ENCODE data around the gene ZMIZ1.

ZMIZ1 gene

DNA sequence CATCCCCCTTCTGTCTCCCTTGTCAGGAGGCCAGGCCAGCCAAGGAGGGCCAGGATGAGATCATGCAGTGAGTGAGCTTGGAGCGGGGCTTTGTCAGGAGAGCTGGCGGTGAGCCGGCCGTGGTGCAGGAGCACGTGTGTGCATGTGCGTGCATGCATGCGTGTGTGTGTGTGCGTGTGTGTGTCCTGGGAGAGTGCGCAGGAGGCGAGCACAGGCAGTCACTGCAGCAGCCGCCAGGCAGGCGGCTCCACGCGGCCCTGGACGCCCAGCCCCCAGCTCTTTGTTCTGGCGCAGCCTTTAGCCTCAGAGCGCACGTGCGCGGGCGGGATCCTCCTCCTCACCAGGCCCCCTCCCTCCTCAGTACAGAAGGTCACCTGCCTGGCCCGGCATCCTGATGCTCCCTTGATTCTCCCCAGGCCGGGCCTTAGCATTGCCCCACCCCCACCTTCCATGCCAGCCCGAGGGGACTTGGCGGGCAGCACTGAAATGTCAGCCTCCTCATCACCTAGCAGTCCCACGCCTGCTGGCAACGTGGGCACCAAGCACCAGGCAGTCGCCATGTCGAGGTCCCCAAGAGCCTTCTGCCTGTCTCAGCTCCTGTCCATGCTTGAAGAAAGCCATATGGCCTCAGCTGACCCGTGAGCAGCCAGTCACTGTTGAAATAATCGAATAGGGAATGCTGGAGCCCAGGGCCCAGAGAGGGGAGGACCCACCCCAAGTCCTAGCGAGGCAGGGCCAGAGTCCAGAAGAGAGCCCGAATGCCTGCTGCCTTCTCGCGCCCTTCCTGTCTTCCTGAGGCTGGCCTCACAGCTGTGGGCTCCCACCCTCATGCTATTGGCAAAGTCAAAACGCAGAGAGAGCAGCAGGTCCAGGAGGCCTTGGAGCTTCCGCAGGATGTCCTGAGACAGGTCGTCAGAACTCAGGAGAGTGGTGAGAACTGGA lies 152.6 kb downstream of the ZMIZ1 start:
- DNase-seq = no peak

DNA sequence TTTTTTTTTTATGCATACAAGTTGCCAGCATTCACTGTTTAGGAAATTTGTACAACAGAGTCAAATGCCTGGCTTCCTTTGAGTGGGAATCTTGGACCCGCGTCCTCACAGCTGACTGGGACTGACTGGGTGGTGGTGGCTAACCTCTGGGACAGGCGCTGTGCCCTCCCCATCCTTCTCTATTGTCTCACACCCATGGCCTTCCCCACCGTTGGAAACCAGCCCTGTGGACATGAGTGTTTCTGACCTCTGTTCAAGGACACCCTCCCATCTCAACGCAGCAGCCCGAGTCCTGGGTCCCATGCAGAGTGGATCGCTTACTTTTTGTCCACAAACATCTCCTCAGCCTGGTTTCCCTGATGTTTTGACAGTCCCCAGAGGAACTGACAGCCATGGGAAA lies 153.4 kb downstream of the ZMIZ1 start:
- no peak for DNase-seq

DNA sequence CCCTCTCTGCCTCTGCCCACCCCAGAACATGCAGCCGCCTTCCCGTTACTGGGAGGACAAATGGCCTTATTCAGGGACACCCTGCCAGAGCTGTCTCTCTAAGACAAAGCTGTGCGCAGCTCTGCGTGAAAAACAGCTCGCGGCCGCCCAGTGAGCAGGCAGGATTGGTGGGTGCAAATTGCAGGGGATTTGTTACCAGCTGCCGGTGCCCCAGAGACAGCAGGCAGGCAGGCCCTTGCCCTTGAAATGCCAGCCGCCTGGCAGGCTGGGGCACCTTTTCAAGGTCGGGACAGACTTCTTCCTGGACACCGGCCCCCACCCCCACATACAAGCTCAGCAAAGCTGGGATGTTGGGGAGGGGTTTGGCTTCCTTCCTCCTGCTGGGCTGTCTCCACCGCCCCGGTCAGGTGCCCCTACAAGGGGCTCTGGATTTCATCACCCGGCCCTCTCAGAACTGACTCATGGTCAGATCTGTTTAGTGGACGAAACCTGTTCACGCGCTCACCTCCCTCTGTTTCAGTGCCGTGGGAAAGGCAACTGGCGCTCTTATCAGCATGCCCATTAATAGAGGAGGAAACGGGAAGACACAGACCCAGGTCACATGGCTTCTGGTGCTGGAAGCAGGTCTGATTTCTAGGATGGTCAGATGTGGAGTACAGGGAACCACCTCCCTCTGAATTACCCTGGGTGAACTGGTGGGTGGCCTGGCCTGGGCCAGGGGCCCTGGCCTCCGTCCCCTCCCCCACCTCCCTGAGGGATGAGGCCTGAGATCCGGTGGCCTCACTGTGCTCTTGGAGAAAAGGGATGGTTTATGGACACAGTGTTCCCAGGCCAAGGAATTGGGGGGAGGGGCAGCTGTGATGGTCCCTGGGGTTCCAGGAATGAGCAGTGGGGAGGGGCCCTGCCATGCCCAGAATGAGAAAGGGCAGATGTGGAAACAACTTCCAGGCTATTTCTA lies 154.6 kb downstream of the ZMIZ1 start:
- DNase-seq = no peak

- DNase-seq = no peak
These were observed 155.6 kb downstream of the ZMIZ1 start for GRCh38 chr10:79224263-79224949.

- no peak for DNase-seq
These were observed 156.2 kb downstream of the ZMIZ1 start for GRCh38 chr10:79224992-79225391.

DNA sequence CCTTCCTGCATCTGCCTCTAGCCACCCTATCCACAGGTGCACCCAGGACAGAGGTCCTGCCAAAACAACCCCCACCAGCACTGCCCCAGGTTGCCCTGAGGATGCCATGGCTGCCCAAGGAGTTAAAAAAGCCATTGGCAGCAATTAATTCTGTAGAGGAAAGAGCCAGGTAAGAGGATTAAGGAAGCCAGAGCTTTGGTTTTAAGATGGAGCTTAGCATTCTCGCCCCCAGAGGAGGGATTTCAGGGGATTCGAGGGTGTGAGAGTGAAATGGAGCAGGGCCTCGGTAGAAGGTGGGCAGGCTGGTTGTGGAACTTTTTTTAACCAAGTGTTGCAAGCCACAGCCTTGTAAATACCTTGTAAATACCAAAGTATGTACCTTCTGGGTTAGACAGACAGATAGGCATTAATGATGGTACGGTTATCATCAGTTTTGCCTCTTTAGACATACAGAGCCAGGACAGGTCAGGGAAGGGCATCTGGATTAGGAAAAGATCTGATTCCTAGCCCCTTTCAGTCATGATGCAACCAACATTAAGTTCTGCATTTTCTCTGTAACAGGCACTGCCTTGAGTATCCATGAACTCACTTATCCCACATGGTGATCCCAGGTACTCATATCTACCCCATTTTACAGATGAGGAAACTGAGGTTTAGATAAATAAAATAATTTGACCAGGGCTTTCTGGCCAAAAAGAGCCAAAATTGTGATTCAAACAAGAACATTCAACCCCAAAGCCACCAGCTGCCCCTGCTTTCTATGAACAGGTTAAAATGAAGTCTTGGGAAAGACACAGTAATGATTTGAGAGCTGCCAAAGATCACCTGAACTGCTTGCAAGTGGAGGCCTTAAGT lies 157.9 kb downstream of the ZMIZ1 start:
- no peak for DNase-seq

GRCh38 chr10:79229071-79229541 lies 160.3 kb downstream of the ZMIZ1 start:
- no peak for DNase-seq

- no peak for DNase-seq
These were observed 161.1 kb downstream of the ZMIZ1 start for GRCh38 chr10:79229830-79230327.

- DNase-seq = no peak
These were observed 161.6 kb downstream of the ZMIZ1 start for GRCh38 chr10:79230328-79230830.

GRCh38 chr10:79230850-79231249 lies 162.1 kb downstream of the ZMIZ1 start:
- no peak for DNase-seq

GRCh38 chr10:79231908-79232307 lies 163.1 kb downstream of the ZMIZ1 start:
- DNase-seq = no peak

GRCh38 chr10:79232864-79233263 lies 164.1 kb downstream of the ZMIZ1 start:
- DNase-seq = no peak

DNA sequence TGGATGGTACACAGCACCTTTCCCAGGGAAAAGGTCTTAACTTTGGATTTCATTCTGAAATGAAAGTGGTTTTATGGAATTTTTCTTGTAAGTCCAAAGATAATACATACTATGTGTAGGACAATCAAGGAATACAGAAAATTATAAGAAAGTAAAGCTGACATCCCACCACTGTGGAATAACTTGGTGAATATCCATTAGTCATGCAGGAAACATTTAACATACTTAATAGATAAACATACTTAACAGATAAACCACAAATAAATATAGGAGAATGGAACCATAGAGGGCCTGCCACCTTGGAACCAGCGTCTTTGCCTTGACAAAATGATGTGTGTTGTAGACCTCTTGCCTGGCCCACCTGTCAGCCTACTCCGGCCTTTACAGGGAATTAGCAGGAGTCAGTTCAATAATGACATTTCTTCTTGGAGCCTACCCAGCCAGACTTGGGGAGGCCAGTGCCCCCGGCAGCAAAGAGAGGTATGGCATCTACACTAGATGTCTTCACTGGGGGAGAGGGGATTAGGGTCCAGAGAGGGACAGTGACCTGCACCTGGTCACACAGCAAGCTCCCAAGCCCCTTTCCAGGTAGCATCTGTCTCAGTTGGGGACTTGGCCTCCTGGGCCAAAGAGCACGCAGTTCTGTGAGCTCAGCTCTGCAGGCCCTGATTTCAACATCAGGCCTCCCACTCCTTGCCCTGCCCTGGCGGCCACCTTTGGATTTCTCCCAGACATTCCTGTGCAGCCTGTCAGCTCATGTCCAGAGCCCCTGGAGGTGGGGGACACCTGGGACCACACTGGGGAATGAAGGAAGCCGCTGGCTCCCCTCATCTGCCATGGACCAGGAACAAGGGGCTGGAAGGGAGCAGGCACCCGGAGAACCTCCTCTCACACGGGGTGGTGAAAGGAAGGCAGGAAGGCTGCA lies 165.9 kb downstream of the ZMIZ1 start:
- DNase-seq = no peak

- DNase-seq = no peak
These were observed 167.1 kb downstream of the ZMIZ1 start for GRCh38 chr10:79235765-79236432.

DNA sequence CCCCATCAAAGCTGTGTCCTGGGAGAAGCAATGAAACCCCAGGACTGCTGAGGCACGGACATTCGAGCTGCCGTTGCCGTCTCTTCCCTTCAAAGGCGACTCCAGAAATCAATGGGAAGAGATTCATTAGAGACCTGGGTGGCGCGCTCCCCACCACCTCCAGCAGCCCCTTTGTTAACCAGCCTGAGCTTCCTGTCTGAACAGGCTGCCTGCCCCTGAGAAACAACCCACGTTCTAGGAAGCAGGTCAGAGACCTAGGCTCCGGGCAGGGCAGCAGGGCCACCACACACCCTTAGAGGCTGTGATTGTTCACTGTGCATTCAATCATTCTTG lies 167.6 kb downstream of the ZMIZ1 start:
- no peak for DNase-seq

GRCh38 chr10:79237454-79238157 lies 168.8 kb downstream of the ZMIZ1 start:
- DNase-seq = no peak

GRCh38 chr10:79238158-79238520 lies 169.4 kb downstream of the ZMIZ1 start:
- DNase-seq = no peak

- no peak for DNase-seq
These were observed 169.8 kb downstream of the ZMIZ1 start for GRCh38 chr10:79238606-79239005.

DNA sequence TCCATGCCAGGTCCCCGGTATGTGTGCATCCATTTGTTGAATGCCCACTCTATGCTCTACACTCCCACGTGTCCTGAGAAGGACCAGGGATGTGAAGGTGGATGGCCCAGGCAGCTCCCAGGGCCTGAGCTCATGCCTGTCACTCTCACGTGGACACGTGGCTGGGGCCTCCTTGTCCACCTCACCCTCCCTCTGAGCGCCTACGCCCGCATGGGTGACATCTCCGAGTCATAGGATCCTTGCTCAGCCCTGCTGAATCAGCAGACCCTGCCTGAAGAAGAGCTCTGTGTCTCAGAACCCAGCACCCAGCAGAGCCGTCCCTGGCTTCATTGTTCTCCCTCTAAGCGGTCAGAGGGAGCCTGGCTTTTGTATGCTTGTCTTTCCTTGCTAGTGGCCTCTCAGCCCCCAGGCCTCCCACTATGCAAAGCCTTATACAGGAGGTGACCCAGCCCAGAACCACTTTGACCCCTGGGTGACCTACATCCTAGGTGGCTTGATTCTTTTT lies 170.6 kb downstream of the ZMIZ1 start:
- DNase-seq = no peak

All from activated CD4-positive, alpha-beta T cell treated with anti-CD3 and anti-CD28 coated beads, Interleukin-2, amount 50 U/mL, for 16 hours (primary cell).